GM23248 (cell line): Measurements from ENCODE around the gene AGAP1.

Experiments
- EZH2 ChIP-seq: fragments of 200-600 bp; sonication (generic); IDR thresholded peaks from 2 replicates; pipeline ENCODE4 v1.6.1; 2018; ENCODE audit warnings: antibody characterized with exemption, mild to moderate bottlenecking; ENCODE audit not compliant: insufficient read depth, poor library complexity, severe bottlenecking
- EZH2phosphoT487 ChIP-seq: fragments of 200-600 bp; sonication (generic); IDR thresholded peaks from 2 replicates; pipeline ENCODE4 v1.6.1; 2018; ENCODE audit warnings: antibody characterized with exemption, moderate library complexity, mild to moderate bottlenecking, low read depth; ENCODE audit not compliant: insufficient read depth

DNA sequence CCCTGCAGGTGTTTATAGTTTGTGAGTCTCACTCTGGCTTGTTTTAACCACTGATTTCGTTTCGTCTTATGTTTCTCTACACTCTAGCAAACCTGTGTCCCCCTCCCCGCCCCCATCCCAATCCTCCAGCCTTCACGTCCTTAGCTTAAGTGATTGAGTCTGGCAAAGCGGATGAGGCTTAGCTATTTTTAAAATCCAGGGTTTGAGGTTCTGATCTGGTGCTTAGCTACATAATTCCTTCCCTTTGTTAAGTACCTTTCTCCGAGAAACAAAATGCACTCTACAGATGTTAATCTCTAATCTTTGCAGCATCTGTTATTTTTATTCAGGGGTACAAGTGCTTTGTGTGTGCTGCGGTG is 7.8 kb downstream of the AGAP1 start:
- no peak for TF ChIP-seq EZH2
- TF ChIP-seq EZH2phosphoT487, result no peak
